Esophagus muscularis mucosa (tissue), 4 donors: ENCODE results near the gene FLNC. TPM values are rescaled to one million over a fixed set of nuclear protein-coding genes. Genes with fewer than 3 reads are reported as not detected.

Experiments
- DNase-seq: peaks from one replicate; pipeline ENCODE4 v3.0.0-alpha.2; 2017; ENCODE audit errors: extremely low spot score
- H3K27ac ChIP-seq, 4 donors: fragments of 200-600 bp; sonication (generic); replicated peaks in 1 of 4; 1 replicate in 3 of 4; 2 replicates in 1 of 4; pipeline ENCODE4 v1.5.1; 2016 to 2019; ENCODE audit warnings: mild to moderate bottlenecking in 1 of 4
- H3K27me3 ChIP-seq, 4 donors: fragments of 200-600 bp; sonication (generic); one replicate each; pipeline versions ENCODE4 v1.5.1 to v1.6.0; 2016 to 2019
- H3K36me3 ChIP-seq, 4 donors: fragments of 200-600 bp; sonication (generic); one replicate each; pipeline ENCODE4 v1.5.1; 2016 to 2019
- H3K4me1 ChIP-seq, 4 donors: fragments of 200-600 bp; sonication (generic); one replicate each; pipeline ENCODE4 v1.5.1; 2016 to 2019
- H3K4me3 ChIP-seq, 4 donors: fragments of 200-600 bp; sonication (generic); 1 replicate in 2 of 4; 2 replicates in 2 of 4; pipeline ENCODE4 v1.5.1; 2016 to 2019; ENCODE audit warnings: mild to moderate bottlenecking in 4 of 4, moderate library complexity in 1 of 4
- H3K9me3 ChIP-seq, 4 donors: fragments of 200-600 bp; sonication (generic); 1 replicate in 3 of 4; 2 replicates in 1 of 4; pipeline ENCODE4 v1.5.1; 2016 to 2019
- CTCF ChIP-seq, 3 experiments: fragments of 200-600 bp in 2 of 3; fragments of 450-650 bp in 1 of 3; sonication (generic) in 2 of 3; IDR thresholded peaks; one replicate each; pipeline ENCODE4 v1.5.1; 2017 to 2019; ENCODE audit warnings: antibody characterized with exemption in 3 of 3, mild to moderate bottlenecking in 2 of 3, moderate library complexity in 1 of 3
- EP300 ChIP-seq: sonication (generic); formaldehyde crosslinking; IDR thresholded peaks from one replicate; pipeline ENCODE4 v1.6.1; 2017; ENCODE audit warnings: antibody characterized with exemption
- POLR2A ChIP-seq: fragments of 450-650 bp; IDR thresholded peaks from one replicate; pipeline ENCODE4 v1.6.1; 2017; ENCODE audit warnings: antibody characterized with exemption, moderate library complexity, mild to moderate bottlenecking, low read depth
- POLR2AphosphoS5 ChIP-seq, 2 donors: sonication (generic); formaldehyde crosslinking; IDR thresholded peaks; one replicate each; pipeline ENCODE4 v1.6.1; 2017; ENCODE audit warnings: antibody characterized with exemption in 2 of 2
- WGBS: methylation state at CpG from one replicate; pipeline ENCODE4 v1.1.5; 2018; 5-methylcytosine and 5-hydroxymethylcytosine counted together
- intact Hi-C: fragments of 100-400 bp; cut with DNase I; formaldehyde crosslinking; loops from one replicate; pipeline ENCODE4 v1.15.1; 2023
- total RNA-seq, 4 donors: library from RNA; depleted of rRNA; stranded (reverse); fragments of >200 nt; gene quantifications; one replicate each; pipeline versions ENCODE4 v1.1.0 to v1.2.1, GENCODE V29; 2016

FLNC gene
- total RNA-seq, 4 donors from 2014 or later: 391 to 932 (median 533) TPM

GRCh38 chr7:128862571-128863432 lies 32.6 kb downstream of the FLNC start, which contains the start of gene ATP6V1F:
Gene ATP6V1F (plus strand): TSS chr7:128862856. CDS start chr7:128862905, 49 bp downstream.
- H3K27me3 ChIP-seq: no peaks in the 10 kb centered on the region
- under 1% methylated on average over 45 of the region's 65 CpGs for WGBS
- DNase-seq: peak; percentile 99
- intact Hi-C loops: no loop called here
- H3K36me3 ChIP-seq: peaks cover 13 to 33% (median 26%) of the 10 kb centered on the region in 4 donors
- no peaks in the 10 kb centered on the region for H3K9me3 ChIP-seq
- H3K4me1 ChIP-seq: peaks cover 46 to 74% (median 60%) of the 10 kb centered on the region in 4 donors
- TF ChIP-seq POLR2A: peak; percentile 75
- TF ChIP-seq CTCF (IDR thresholded peaks at IDR 0.05): no peak
- TF ChIP-seq EP300: no peak
- peak; percentile 93 to 96 for TF ChIP-seq POLR2AphosphoS5 (IDR thresholded peaks at IDR 0.05)
- peak within 1 kb of the TSS; percentile 77 to 85 (median 84) for H3K27ac ChIP-seq
- H3K4me3 ChIP-seq: peak within 1 kb of the TSS; percentile 76 to 84 (median 82)

GRCh38 chr7:128863433-128863989 lies 33.3 kb downstream of the FLNC start:
- H3K4me3 ChIP-seq: peak overlapping the region; percentile 76 to 84 (median 82)
- H3K27ac ChIP-seq: peak overlapping the region; percentile 77 to 85 (median 84)
- peaks cover 13 to 29% (median 21%) of the 10 kb centered on the region in 4 donors for H3K36me3 ChIP-seq
- DNase-seq: no peak
- no peaks in the 10 kb centered on the region for H3K27me3 ChIP-seq
- WGBS: 0% methylated on average over 6 of the region's 6 CpGs
- intact Hi-C loops: no loop called here
- H3K4me1 ChIP-seq: peaks cover 49 to 77% (median 60%) of the 10 kb centered on the region in 4 donors
- H3K9me3 ChIP-seq: no peaks in the 10 kb centered on the region
- TF ChIP-seq POLR2A (no peak), CTCF (IDR thresholded peaks at IDR 0.05) (peak; percentile 11 to 47 (median 38))

- Histone ChIP-seq H3K9me3 (no peaks in the 10 kb centered on the region), H3K4me1 (peaks cover 46 to 77% (median 60%) of the 10 kb centered on the region in 4 donors), H3K27ac (no peak overlapping the region), H3K27me3 (no peaks in the 10 kb centered on the region), H3K36me3 (peaks cover 13 to 24% (median 15%) of the 10 kb centered on the region in 4 donors), H3K4me3 (no peak overlapping the region)
- WGBS: 96% methylated on average over 10 of the region's 12 CpGs
- intact Hi-C loops: loop anchor here (5.0 kb wide), 1 partner anchor 73 kb away; the partner anchor contains the start of gene CCDC136
- DNase-seq: no peak
- no peak for TF ChIP-seq POLR2AphosphoS5 (IDR thresholded peaks at IDR 0.05)
- TF ChIP-seq POLR2A: no peak
- no peak for TF ChIP-seq EP300
- no peak for TF ChIP-seq CTCF (IDR thresholded peaks at IDR 0.05)
Observed at GRCh38 chr7:128865303-128865702, 35.1 kb downstream of the FLNC start.

- H3K36me3 ChIP-seq: peaks cover 13 to 24% (median 15%) of the 10 kb centered on the region in 4 donors
- no peaks in the 10 kb centered on the region for H3K9me3 ChIP-seq
- H3K4me3 ChIP-seq: no peak overlapping the region
- peaks cover 38 to 69% (median 51%) of the 10 kb centered on the region in 4 donors for H3K4me1 ChIP-seq
- H3K27me3 ChIP-seq: no peaks in the 10 kb centered on the region
- intact Hi-C loops: loop anchor here (5.0 kb wide), 1 partner anchor 74 kb away; the partner anchor contains the start of gene CCDC136
- WGBS: 92% methylated on average over 19 of the region's 27 CpGs
- no peak for TF ChIP-seq POLR2AphosphoS5 (IDR thresholded peaks at IDR 0.05)
- TF ChIP-seq POLR2A: no peak
- TF ChIP-seq CTCF (IDR thresholded peaks at IDR 0.05): no peak
- no peak for TF ChIP-seq EP300
- no peak overlapping the region for H3K27ac ChIP-seq
- DNase-seq: no peak
Observed at GRCh38 chr7:128865996-128866877, 36.0 kb downstream of the FLNC start.
